Fibroblast of peridontal ligament (primary cell): ENCODE data around the gene CDC123.

Experiments
- DNase-seq: peaks from one replicate; pipeline ENCODE4 v3.0.0-alpha.2; 2010; ENCODE audit errors: extremely low read depth

Gene CDC123

GRCh38 chr10:12299222-12299965, 103.4 kb downstream of the CDC123 start:
- DNase-seq = no peak
